H4 (cell line): ENCODE data around the gene PXDC1. TPM values are rescaled to one million over a fixed set of nuclear protein-coding genes. Genes with fewer than 3 reads are reported as not detected.

Experiments used
- DNase-seq: peaks from one replicate; pipeline ENCODE4 v3.0.0-alpha.2; 2015; ENCODE audit warnings: low spot score
- total RNA-seq: library from RNA; depleted of rRNA; stranded (reverse); fragments of >200 nt; shearing (Covaris generic); gene quantifications from 2 replicates; pipeline ENCODE4 v1.2.3, GENCODE V29; 2014; rRNA removed

Gene PXDC1, protein sequence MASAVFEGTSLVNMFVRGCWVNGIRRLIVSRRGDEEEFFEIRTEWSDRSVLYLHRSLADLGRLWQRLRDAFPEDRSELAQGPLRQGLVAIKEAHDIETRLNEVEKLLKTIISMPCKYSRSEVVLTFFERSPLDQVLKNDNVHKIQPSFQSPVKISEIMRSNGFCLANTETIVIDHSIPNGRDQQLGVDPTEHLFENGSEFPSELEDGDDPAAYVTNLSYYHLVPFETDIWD
- 13.7 and 21.3 TPM in 2 replicates for total RNA-seq

DNA sequence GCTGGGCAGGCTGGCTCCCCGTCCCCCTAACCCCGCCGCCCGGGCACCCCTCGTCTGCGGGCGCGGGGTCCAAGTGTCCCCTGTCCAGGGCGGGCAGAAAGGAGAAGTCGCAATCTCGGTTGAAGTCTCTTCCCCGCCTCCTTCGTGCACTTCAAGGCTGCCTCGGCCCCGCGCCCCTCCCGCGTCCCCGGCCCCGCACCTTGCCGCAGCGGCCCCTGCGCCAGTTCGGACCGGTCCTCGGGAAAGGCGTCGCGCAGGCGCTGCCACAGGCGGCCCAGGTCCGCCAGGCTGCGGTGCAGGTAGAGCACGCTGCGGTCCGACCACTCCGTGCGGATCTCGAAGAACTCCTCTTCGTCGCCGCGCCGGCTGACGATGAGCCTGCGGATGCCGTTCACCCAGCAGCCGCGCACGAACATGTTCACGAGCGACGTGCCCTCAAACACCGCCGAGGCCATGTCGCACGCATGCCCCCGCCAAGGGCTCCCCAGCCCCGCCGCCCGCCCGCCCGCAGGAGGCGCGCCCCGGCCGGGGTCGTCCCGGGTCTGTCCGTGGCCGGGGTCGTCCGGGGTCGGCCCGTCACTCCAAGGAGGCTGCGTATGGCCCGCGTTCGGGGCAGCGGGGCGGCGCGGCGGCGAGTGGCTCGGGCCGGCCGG lies at the start of gene PXDC1:
Gene PXDC1 (minus strand): TSS at position 637 of the 653 bp plus-strand sequence. CDS start 182 bp downstream, at position 455.
- no peak for DNase-seq

DNA sequence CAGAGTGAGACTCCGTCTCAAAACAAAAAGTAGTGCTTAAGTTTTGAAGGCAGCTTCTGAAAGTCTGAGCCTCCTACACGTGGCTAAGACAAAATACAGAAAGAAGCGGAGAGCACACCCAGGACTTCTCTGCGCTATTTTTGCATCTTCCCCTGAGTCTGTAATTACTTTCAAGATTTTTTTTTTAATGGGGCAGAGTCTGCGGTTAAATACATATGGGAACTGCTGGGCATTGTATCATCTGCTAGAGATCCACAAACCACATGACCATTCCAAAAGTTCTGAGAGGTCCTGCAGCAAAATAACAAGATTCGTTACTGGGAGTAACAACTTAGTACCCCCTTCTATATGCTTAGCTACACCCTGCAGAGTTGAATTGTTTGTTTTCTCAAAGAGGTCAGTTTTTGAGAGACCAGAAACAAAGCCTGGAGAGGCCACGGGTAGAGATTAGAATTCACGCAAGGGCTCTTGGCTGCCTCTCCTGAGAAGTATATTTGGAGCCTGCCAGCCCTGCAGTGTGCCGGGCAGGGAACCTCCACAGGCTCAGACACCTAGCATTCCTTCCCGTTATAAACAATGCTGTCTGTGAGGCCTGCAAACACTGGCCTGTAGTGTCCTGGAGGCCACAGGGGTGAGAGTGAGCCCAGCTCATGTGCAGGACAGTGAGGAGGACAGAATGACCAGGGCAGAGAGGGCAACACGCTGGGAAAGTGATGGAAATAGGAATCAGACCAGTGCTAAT lies 49.5 kb upstream of the PXDC1 start:
- DNase-seq, result no peak

DNA sequence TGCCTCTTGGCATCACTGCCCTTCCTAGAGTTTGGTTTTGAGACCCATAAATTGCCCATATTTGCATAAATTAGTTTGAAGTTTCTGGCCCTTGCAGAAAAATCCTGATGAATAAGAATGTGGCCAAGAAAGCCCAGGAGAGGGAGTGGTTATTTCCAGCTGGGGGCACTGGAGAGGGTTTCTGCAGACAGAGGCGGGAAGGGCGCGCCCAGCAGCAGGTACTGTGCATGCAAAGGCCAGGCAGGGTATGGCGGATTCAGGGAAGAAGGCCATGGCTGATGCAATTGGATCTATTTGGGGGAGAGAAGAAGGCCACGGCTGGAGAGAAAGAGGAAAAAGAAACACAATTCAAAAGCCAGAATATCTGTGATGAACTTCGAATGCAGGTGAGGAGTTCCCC lies 48.2 kb upstream of the PXDC1 start:
- no peak for DNase-seq

DNA sequence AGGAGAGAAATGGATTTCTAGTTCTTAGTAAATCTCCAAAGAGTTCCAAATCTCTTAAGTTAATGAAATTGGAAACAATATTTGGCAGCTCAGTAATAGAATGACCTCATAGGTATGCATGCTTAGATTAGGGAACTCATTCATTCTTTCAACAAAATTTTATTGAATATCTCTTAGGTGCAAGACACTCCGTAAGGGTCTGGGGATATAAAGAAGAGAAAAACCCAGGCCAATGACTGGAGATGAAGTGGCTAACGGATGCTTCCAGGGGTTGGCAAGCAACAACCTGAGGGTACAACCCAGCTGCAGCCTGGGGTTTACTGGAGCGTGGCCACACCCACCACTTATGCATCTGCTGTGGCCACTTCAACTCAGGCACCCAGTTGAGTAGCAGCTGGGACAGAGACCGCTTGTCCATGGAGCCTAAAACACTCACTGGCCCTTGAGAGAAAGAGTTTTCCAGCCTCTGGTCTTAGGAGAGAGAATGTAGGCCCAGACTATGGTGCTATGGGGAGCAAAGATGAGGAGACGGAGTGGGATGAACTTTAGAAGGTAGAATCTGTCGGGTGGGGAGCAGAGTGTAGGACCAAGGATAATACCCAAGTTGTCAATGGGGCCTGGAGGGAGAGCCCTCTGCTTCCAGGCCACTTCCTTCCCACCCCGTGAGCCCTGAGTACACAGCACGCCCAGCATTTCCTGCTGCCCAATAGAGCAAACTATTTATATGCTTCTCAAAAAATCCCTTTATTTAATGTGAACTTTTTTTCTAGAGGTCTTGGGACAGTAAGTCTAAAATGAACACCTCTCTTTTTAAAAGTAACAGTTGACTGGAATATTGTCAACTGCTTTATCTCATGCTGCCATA lies 46.8 kb upstream of the PXDC1 start:
- DNase-seq, result no peak

DNA sequence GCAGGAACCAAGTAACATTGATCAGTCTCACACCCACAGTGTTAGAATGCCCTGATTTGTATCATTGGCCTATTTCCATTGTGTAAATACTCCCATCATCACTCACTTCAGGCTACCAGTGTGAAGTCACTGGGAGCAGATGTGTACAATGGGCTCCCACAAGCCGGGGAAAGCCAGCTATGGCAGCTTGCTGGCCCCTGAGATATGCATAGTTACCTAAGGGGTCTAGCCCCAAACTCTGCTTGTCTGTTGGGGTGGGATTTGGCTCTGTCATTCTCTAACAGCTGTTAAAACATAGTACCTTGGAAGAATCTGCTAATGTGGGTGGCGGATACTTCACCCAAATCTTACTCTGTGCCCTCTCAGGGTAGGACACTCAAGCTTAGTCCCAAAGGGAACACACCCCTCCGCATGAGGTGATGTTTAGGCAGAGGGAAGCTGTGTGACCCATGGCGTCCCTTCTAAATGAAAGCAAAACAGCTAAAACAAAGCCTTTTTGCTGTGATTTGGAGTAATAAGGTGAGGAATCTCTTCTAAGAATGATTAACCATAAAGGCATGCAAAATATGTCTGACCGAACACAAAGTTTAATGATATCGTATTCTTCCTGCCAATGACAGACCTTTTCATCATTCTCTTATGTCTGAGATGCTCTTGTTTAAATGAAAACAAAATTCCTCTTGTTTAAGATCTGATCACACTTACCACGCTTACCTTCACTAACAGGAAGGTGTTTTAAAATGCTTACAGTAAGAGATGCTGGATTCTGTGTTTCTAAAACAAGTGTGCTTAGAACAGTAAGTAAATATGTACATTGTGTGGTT lies 45.9 kb upstream of the PXDC1 start:
- DNase-seq, result peak; percentile 23

DNA sequence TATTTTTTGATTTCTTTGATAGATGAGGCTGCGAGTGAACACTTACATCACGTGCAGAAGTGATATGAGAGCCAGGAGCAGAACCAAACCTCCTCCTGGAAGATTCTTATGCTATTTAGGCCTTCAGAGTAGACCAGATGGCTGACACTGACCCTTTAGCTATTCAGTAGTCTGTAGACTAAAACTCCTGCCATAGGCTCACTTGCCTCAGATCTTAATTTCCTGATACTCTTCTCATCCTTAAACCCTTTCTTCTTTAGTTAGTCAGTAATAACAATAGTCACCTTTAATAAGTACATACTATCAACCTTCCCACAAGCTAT lies 45.2 kb upstream of the PXDC1 start:
- no peak for DNase-seq

DNA sequence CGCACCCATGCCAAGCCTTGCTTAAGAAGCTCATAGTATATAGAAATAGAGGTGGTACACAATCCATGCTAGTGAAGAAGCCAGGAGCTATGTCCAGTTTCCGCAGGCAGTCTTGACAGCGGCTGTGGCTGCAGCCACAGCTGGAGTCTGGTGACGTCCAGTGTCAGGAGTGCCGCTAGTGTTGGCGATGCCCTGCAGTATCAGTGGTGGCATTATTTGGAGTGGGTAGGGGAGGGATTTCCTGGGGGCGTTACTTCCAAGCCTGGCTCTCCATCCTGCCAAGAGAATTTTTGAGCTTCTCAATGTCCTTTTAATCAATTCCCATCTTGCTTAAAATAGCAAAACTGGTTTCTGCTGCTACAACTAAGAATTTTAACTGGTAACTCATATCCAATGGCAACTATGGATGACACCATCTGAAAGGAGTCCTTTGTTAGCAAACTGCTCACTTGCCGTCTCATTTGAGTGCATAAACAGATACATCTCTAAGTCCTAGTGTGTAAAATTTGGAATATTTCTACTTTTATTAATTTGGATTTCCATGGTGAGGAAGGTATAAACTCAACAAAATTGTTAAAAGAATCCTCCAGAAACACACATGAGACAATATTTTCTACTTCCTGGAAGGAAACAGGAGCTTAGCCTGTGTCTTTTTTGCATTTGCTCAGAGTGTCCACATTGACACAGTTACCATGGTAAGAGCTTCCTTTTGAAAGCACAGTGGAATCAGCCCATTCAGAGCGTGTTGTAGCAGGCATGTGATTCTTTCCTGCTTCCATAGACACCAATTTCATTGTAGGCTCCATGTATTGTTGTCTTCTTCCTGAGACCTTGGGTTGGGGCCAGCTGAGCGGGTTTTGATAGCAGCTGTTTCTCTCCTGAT lies 44.6 kb upstream of the PXDC1 start:
- DNase-seq, result no peak

DNA sequence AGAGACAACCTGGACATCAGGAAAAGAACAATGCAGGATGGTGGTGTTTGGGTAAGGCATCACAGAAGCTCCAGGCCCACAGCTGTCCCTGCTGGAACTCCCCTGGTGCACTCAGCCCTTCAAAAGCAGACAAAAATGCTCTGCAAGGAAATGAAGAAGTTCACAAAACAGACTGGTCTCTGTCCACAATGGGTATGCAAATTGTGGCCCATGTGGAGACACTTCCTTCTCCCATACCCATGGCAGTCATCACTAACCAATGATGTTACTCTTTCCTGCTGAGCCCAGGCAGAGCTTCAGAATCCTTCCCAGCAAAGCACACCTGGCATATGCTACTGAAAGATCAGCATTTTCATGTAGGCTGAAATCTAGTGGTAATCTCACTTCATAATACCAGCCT lies 42.6 kb upstream of the PXDC1 start:
- no peak for DNase-seq

DNA sequence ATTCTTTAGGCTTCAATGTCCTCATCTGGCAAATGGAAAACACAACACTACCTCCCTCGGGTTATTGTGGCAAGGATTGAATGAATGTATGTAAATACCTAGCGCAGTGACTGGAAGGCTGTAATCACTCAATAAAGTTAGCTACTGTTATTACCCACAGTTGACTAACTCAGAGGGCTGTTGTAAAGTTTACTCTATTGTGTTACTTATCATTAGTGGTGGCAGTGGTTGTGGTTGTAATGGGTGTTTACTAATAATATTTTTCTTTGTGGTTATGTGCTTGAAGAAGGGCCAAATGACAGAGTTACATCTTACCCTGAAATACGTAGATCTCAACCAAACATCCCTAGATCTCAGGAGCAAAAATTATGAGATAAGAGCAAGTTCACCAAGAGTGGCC lies 42.0 kb upstream of the PXDC1 start:
- DNase-seq, result peak; percentile 44

DNA sequence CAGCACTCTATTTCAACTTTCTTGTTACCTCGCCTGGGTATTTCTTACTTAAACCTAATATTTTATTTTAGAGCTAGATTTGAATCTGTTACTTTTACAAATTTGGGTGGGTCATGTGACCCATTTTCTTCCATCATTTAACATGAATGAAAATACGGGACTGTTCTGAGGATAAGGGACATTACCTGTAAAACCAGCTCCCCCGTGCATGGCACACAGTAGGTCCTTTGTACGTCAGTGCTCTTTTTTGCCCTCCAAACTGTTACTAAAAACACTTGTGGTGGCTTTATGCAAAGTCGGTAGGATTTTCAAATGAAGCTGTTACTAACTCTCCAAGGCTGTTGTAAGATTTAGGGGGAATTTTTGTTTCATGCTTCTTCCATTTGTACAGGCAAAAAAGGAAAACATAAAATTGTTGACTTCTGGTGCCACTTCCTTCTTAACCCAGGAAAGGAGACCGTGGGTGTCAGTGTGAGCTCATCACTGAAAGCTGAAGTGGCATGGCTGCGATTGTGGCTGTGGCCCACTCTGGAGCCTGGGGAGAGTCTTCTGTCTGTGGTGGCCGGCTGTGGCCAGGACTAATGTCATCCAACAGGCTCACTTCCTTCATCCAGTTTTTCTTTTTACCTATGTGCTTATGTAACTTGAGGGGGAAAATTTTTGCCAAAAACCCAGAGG lies 40.2 kb upstream of the PXDC1 start:
- no peak for DNase-seq

DNA sequence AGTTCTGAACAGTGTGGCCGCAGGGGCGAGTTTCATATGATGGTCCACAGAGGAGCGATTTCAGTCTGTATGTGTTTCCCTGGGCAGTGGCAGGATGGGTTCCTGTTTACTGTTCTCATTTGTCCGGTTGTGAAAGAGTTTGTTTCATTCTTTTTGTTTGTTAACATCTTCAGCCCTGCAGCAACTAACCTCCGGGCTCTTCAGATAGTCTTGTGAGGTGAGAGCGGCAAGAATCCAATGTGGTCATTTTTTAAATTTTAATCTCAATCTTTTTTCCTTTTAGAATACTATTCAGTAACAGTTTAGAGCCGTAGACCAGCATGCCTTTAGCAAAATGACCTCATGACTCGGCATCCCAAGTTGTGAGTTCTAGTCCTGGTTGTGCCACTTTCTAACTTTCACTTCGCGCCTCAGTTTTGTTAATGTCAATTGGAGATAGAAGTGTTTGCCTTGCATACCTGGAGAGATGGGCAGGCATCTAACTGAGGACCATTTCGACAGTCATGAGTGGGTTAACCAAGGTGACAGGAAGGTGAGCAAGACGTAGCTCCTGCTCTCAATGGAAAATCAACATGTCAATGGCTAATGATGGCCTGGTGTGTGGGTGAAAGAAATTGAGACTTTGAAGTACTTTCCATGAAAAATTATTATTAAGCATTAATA lies 38.5 kb upstream of the PXDC1 start:
- no peak for DNase-seq

DNA sequence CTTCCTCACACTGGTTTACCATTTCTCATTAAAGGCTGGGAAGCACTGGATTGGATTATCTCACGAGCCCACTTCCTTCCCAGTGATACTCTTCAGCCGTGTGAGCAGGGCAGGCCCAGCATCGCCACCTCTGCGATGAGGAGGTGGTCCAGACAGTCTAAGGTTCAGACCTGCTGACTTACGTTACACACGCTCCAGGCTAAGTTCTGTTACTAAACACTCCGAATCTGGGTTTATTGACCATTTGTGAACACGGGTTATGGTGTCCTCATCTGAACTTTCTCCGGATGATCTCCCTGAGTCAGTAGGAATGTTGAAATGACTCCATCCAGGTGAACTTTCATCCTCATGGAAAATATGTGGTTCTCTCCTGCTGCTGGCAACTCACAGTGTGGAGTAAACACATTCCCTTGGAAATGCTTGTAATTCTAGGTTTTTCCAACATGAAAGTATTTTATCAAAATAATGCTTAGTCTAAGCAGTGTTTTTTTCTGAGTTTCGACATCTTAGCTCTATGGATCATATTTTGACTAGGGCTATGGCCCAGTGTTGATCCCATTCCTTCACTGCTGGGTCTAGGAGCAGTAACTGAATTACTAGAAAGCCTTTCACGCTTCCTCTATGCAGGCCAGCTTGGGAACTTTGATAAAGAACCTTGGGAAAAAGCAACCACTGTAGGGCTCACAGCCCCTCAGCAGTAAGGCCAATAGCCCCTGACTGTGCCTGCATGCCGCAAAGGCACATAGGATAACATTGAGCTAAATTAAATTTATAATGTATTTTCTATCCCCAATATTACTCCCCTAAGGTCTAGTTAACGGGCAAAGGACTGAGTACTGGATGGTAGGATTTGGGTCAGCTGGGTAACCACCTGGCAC lies 37.7 kb upstream of the PXDC1 start:
- DNase-seq, result no peak

DNA sequence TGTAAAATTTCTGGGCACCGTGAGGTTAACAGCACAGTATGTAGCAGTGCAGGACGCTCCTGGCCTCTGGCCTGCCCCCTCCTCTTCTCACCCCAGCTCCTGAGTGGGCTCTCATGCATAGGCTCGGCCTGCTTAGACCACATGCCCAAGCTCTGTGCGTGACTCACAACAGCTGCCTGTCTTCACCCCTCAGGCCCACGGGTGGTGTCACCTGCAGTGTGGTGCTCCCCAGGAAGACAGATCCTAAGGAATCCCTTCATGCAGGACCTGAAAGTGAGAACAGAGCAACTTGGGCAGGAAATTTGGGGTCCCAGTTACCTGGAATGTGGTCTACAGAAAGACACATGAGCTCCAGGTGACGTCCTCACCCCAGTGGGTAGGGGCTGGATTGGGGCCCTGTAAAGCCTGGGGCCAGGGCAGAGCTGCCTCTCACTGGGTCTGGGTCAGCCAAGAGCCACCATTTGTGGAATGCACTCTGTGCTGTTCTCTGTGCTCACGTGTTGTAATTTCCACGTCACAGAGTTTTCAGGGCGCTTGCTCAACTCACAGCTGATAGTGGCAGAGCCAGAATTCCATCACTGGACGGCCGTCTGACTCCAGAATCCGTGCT lies 37.0 kb upstream of the PXDC1 start:
- no peak for DNase-seq

DNA sequence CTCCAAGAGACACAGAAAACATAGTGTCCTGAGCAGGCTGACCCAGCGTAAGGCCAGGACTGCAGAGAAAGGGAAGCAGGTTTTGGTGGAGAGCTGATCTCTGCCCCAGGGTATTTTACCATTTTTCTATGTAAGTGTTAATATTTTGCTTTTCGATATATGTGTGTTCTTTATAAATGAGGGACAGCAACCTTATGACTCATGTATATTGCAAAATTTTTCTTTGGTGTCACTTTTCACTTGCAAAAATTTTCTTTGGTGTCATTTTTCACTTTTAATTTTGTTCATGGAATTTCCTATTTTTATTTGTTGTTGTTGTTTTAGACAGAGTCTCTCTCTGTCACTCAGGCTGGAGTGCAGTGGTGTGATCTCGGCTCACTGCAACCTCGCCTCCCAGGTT lies 34.6 kb upstream of the PXDC1 start:
- no peak for DNase-seq

DNA sequence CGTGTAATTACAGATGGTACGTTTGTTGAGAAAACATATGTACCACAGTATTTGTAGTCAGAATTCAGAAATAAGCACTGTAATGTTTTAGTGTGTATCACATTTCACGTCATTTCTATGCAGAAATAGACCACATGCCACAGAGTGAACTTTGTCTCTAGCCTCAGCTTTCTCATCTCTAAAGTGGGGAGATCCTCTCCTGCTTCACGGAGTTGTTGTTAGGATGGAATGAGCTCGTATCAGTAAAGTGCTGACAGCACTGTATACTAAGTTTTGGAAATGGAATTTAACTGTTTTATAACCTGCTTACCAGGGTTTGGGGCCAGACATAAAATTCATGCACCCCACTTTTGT lies 34.2 kb upstream of the PXDC1 start:
- DNase-seq, result no peak

DNA sequence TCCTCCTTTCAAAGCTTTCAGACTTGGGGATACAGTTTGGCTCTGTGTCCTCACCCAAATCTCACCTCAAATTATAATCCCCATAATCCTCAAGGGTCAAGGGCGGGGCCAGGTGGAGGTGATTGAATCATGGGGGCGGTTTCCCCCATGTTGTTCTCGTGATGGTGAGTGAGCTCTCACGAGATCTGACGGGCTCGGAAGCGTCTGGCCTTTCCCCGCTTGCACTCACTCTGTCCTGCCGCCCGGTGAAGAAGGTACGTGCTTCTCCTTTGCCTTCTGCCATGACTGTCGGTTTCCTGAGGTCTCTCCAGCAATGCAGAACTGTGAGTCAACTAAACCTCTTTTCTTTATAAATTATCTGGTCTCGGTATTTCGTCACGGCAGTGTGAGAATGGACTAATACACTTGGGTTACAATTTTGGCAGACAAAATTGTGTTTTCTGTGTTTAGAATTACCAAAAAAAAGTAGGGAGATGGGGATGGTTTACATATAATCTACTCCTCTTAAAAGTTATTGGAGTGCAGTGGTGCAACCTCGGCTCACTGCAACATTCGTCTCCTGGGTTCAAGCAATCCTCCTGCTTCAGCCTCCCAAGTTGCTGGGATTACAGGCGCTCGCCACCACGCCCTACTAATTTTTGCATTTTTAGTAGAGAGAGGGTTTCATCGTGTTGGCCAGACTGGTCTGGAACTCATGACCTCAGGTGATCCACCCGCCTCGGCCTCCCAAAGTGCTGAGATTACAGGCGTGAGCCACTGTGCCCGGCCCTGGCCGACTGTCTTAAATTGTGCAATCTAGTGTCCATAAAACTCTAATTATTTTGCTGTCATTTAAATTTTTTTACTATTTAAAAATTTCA lies 33.6 kb upstream of the PXDC1 start:
- DNase-seq, result no peak

DNA sequence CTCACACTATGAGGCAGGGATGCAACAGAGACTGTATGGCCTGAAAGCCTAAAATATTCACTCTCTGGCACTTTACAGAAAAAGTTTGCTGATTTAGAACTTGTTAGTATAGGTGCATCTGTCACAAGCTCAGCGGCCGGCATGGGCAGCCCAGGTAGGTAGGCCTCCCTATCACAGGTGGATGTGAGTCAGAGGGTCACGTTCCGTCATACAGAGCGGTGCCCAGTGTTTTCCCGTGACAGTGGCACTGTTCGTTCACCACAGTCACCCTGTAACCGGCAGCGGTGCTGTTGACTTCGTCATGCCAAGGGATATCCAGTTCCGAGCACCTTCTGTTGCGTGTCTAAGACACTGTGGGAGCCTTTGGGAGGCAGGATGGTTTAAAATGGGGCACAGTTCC lies 32.9 kb upstream of the PXDC1 start:
- no peak for DNase-seq
